NT2/D1 (cell line): ENCODE data around the gene EIF1AD.

Experiments
- SUZ12 ChIP-seq: IDR thresholded peaks from 2 replicates; pipeline ENCODE4 v1.6.1; 2011; ENCODE audit not compliant: insufficient read length, insufficient read depth; ENCODE audit errors: extremely low read depth
- YY1 ChIP-seq: IDR thresholded peaks from 2 replicates; pipeline ENCODE4 v1.6.1; 2011; ENCODE audit not compliant: insufficient read length, insufficient read depth
- ZNF274 ChIP-seq: IDR thresholded peaks from 2 replicates; pipeline ENCODE4 v1.6.1; 2011; ENCODE audit warnings: mild to moderate bottlenecking, low read depth, low read length

DNA sequence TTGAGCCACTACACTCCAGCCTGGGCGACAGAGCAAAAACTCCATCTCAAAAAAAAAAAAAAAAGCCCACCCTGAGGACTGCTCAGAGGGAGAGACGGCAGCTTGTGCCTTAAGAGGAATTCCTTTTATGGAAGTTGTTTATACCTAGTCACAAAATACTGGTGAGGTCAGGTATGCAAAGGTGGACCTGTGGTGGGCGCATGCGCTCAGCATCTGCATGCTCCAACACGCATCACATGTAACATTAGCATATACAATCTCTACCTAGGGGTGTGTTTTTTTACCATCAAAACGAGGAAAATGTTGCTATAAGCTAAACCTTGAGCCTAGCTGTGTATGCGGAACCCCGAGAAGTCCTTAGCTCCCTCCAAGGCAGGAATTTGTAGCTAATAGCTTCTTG lies 47.2 kb downstream of the EIF1AD start:
- TF ChIP-seq SUZ12 (no peak), YY1 (no peak), ZNF274 (no peak)
